K562 (cell line): Measurements from ENCODE around the gene METTL3. TPM values are rescaled to one million over a fixed set of nuclear protein-coding genes. Genes with fewer than 3 reads are reported as not detected.

Experiments used
- DDX20 ChIP-seq: fragments of 450-650 bp; IDR thresholded peaks from 2 replicates; pipeline ENCODE4 v1.6.1; 2016; ENCODE audit warnings: missing genetic modification characterization, low read depth, mild to moderate bottlenecking, missing compliant biosample characterization, moderate library complexity
- FOSL1 ChIP-seq: fragments of 200-800 bp; sonication (Bioruptor generic); conservative IDR thresholded peaks from 2 replicates; pipeline ENCODE4 v1.6.1; 2016; ENCODE audit warnings: missing genetic modification characterization, missing compliant biosample characterization
- KAT7 ChIP-seq: sonication (generic); formaldehyde crosslinking; IDR thresholded peaks from 2 replicates; pipeline ENCODE4 v1.8.0; 2022; ENCODE audit warnings: missing genetic modification reagents, mild to moderate bottlenecking, borderline replicate concordance
- LCOR ChIP-seq: sonication (generic); formaldehyde crosslinking; IDR thresholded peaks from 2 replicates; pipeline ENCODE4 v1.8.0; 2022; ENCODE audit warnings: mild to moderate bottlenecking, missing genetic modification reagents
- MYC ChIP-seq, 2 experiments: fragments of 250-450 bp in 1 of 2; sonication (Bioruptor Pico) in 1 of 2; IDR thresholded peaks; 2 replicates each; pipeline versions ENCODE4 v1.5.1 to v1.6.1; 2012 to 2021; ENCODE audit warnings: low read depth in 2 of 2, borderline replicate concordance in 1 of 2, improper control_type of control experiment in 1 of 2, low read length in 1 of 2, mild to moderate bottlenecking in 1 of 2, moderate library complexity in 1 of 2
- NFRKB ChIP-seq: fragments of 450-650 bp; IDR thresholded peaks from 2 replicates; pipeline ENCODE4 v1.6.1; 2016; ENCODE audit warnings: low read depth
- RUNX1 ChIP-seq: sonication (generic); IDR thresholded peaks from 2 replicates; pipeline ENCODE4 v1.6.1; 2016; ENCODE audit warnings: antibody characterized with exemption, low read depth
- SMAD3 ChIP-seq: fragments of 450-650 bp; formaldehyde crosslinking; conservative IDR thresholded peaks from 2 replicates; pipeline ENCODE4 v1.4.0; 2020; ENCODE audit warnings: mild to moderate bottlenecking
- SP1 ChIP-seq: sonication (generic); formaldehyde crosslinking; IDR thresholded peaks from 2 replicates; pipeline ENCODE4 v1.8.1; 2022; ENCODE audit warnings: mild to moderate bottlenecking, missing genetic modification reagents
- TFAP4 ChIP-seq: sonication (generic); formaldehyde crosslinking; IDR thresholded peaks from 2 replicates; pipeline ENCODE4 v1.8.0; 2022; ENCODE audit warnings: missing genetic modification reagents, mild to moderate bottlenecking, moderate library complexity, borderline replicate concordance
- YY1 ChIP-seq, 3 experiments: IDR thresholded peaks; 2 replicates each; pipeline ENCODE4 v1.6.1; 2011; ENCODE audit warnings: low read length in 2 of 3, mild to moderate bottlenecking in 2 of 3, moderate library complexity in 2 of 3, borderline replicate concordance in 1 of 3, control low read depth in 1 of 3, low read depth in 1 of 3; ENCODE audit not compliant: insufficient read depth in 3 of 3, insufficient replicate concordance in 2 of 3, control insufficient read depth in 1 of 3, insufficient read length in 1 of 3; ENCODE audit errors: extremely low read depth in 1 of 3
- ZNF184 ChIP-seq: sonication (generic); formaldehyde crosslinking; IDR thresholded peaks from 2 replicates; pipeline ENCODE4 v1.5.0; 2020; ENCODE audit warnings: missing genetic modification reagents
- ZNF263 ChIP-seq: sonication (generic); formaldehyde crosslinking; IDR thresholded peaks from 2 replicates; pipeline ENCODE4 v1.8.0; 2022; ENCODE audit warnings: mild to moderate bottlenecking, missing genetic modification reagents, borderline replicate concordance
- ZNF668 ChIP-seq: fragments of 250-450 bp; sonication (Bioruptor Pico); IDR thresholded peaks from 2 replicates; pipeline ENCODE4 v1.8.0; 2022; ENCODE audit warnings: mild to moderate bottlenecking, inconsistent platforms
- polyA plus RNA-seq, 8 experiments: library from polyadenylated mRNA; depleted of rRNA in 4 of 8; stranded (reverse) in 5 of 8; unstranded in 3 of 8; fragments of >200 nt; fragmentation: Nextera tagmentation in 2 of 8; fragmentation: Illumina TruSeq in 1 of 8; extraction: Ambion mirVana in 2 of 8; extraction: Trizol in 1 of 8; gene quantifications; 2 replicates each; pipeline versions ENCODE4 v1.2.1 to v1.2.3, GENCODE V29; 2011 to 2014; ENCODE audit warnings: inconsistent platforms in 1 of 8, missing spikeins in 1 of 8
- total RNA-seq, 7 experiments: library from RNA; depleted of rRNA in 6 of 7; stranded (reverse); fragments of >200 nt in 6 of 7; fragmentation: Illumina TruSeq in 2 of 7; extraction: Trizol in 2 of 7; gene quantifications; 2 replicates each; pipeline versions ENCODE4 v1.2.1 to v1.2.3, GENCODE V29; 2011 to 2021; ENCODE audit warnings: low replicate concordance in 1 of 7
- TF ChIP-seq, protein P1 (sequence below): fragments of 450-650 bp; IDR thresholded peaks from 2 replicates; pipeline ENCODE4 v1.6.1; 2016
- TF ChIP-seq, protein P2 (sequence below): fragments of 250-450 bp; sonication (Bioruptor Pico); IDR thresholded peaks from 2 replicates; pipeline ENCODE4 v1.4.0; 2020; ENCODE audit warnings: borderline replicate concordance
- TF ChIP-seq, protein P3 (sequence below), 2 experiments: fragments of 450-650 bp; conservative IDR thresholded peaks; 2 replicates each; pipeline ENCODE4 v1.6.1; 2017; ENCODE audit warnings: mild to moderate bottlenecking in 2 of 2, moderate library complexity in 2 of 2
- TF ChIP-seq, protein P4 (sequence below): sonication (generic); formaldehyde crosslinking; IDR thresholded peaks from 2 replicates; pipeline ENCODE4 v1.8.0; 2022; ENCODE audit warnings: mild to moderate bottlenecking, low read depth, missing genetic modification reagents

The METTL3 gene
- total and polyA plus RNA-seq, 9 of the 15 experiments (the other 6 are each of a cell fraction or from before 2014, with no cell fraction given), result 42.1 to 151 (median 65.7) TPM

DNA sequence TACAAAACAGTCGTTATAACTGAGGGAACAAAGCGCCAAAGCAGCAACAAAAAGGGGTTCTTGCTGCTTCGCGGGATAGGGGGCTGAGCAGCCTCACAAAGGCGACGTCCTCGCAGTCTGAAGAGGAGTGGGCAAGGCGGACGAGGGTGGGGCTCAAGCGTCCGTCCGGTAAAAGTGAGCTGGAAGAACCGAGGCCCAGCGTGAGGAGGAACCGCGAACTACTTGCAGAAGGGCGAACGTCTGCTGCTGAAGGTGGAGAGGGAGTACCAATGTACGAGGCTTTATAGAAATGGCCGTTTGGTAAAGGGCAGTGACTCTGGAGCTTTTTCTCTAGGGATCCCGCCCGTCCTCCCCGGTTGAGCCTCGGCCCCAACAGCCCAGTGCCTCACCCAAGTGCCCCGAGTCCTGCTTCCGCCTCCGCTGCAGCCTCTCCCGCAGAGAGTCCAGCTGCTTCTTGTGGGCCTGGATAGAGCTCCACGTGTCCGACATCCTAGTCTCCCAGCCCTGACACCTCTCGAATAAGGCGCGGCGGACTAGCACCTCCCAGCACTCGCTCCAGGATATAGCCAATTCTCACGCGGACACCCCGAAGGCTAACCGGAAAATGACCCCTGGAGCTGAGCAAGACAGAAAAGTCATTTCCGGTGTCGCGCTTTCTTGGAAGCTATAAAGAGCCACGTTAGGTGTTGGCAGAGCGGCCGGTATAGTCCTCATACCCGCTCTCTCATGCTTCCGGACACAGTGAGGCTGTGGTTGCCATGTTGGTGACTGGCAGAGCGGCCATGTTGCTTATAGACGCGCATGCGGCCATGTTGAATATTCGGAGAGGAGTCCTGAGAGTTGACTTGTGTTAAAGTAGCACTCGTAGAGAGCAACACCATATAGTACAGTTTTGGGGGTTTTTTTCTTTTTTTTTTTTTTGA, at the start of gene METTL3 (continued):
- TF ChIP-seq, protein P1, sequence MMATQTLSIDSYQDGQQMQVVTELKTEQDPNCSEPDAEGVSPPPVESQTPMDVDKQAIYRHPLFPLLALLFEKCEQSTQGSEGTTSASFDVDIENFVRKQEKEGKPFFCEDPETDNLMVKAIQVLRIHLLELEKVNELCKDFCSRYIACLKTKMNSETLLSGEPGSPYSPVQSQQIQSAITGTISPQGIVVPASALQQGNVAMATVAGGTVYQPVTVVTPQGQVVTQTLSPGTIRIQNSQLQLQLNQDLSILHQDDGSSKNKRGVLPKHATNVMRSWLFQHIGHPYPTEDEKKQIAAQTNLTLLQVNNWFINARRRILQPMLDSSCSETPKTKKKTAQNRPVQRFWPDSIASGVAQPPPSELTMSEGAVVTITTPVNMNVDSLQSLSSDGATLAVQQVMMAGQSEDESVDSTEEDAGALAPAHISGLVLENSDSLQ, result peak; percentile 61
- TF ChIP-seq, protein P2, sequence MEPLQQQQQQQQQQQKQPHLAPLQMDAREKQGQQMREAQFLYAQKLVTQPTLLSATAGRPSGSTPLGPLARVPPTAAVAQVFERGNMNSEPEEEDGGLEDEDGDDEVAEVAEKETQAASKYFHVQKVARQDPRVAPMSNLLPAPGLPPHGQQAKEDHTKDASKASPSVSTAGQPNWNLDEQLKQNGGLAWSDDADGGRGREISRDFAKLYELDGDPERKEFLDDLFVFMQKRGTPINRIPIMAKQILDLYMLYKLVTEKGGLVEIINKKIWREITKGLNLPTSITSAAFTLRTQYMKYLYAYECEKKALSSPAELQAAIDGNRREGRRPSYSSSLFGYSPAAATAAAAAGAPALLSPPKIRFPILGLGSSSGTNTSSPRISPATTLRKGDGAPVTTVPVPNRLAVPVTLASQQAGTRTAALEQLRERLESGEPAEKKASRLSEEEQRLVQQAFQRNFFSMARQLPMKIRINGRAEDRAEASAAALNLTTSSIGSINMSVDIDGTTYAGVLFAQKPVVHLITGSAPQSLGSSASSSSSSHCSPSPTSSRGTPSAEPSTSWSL (CRISPR knock-in tag), result no peak
- TF ChIP-seq ZNF184 (CRISPR knock-in tag) (no peak), MYC (IDR thresholded peaks at IDR 0.05; ENCODE audit: low read depth, low read length) (peak; percentile 91), MYC (CRISPR knock-in tag; IDR thresholded peaks at IDR 0.05; ENCODE audit: borderline replicate concordance, low read depth) (no peak), LCOR (CRISPR knock-in tag) (peak; percentile 50; the same call in 1 of the 2 replicates), ZNF263 (peak; percentile 30; the same call in 1 of the 2 replicates), RUNX1 (no peak), ZNF668 (CRISPR knock-in tag) (no peak), SMAD3 (CRISPR knock-in tag) (peak; percentile 68; the same call in 1 of the 2 replicates), FOSL1 (tag) (0 out of 2 replicates have a peak, but pooled peaks have one; percentile 27), TFAP4 (CRISPR knock-in tag) (peak; percentile 79; the same call in 1 of the 2 replicates), YY1 (IDR thresholded peaks at IDR 0.05; ENCODE audit: borderline replicate concordance in 1 of 3, control insufficient read depth in 1 of 3, extremely low read depth in 1 of 3, insufficient read depth in 3 of 3, insufficient read length in 1 of 3, insufficient replicate concordance in 2 of 3, low read depth in 1 of 3, low read length in 2 of 3) (peak; percentile 99 to 100 (median 100)), KAT7 (CRISPR knock-in tag) (no peak), NFRKB (peak; percentile 98), DDX20 (tag) (0 out of 2 replicates have a peak, but pooled peaks have one; percentile 52), SP1 (CRISPR knock-in tag) (peak; percentile 66; the same call in 1 of the 2 replicates)
- TF ChIP-seq, protein P3, sequence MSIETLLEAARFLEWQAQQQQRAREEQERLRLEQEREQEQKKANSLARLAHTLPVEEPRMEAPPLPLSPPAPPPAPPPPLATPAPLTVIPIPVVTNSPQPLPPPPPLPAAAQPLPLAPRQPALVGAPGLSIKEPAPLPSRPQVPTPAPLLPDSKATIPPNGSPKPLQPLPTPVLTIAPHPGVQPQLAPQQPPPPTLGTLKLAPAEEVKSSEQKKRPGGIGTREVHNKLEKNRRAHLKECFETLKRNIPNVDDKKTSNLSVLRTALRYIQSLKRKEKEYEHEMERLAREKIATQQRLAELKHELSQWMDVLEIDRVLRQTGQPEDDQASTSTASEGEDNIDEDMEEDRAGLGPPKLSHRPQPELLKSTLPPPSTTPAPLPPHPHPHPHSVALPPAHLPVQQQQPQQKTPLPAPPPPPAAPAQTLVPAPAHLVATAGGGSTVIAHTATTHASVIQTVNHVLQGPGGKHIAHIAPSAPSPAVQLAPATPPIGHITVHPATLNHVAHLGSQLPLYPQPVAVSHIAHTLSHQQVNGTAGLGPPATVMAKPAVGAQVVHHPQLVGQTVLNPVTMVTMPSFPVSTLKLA (conservative IDR thresholded peaks at IDR 0.05), result peak; percentile 86 to 93
- TF ChIP-seq, protein P4, sequence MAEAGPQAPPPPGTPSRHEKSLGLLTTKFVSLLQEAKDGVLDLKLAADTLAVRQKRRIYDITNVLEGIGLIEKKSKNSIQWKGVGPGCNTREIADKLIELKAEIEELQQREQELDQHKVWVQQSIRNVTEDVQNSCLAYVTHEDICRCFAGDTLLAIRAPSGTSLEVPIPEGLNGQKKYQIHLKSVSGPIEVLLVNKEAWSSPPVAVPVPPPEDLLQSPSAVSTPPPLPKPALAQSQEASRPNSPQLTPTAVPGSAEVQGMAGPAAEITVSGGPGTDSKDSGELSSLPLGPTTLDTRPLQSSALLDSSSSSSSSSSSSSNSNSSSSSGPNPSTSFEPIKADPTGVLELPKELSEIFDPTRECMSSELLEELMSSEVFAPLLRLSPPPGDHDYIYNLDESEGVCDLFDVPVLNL (CRISPR knock-in tag), result peak; percentile 82; the same call in 1 of the 2 replicates
